ENCODE data around the gene EBF4.
"Not testable (repeated sequence)": the region's sequence is repeated elsewhere in the genome, so short reads cannot be mapped to it uniquely, and the experiment has no call there.

EBF4 gene

GRCh38 chr20:2760297-2760951 is 67.8 kb downstream of the EBF4 start:
- no peak for FAIRE-seq

GRCh38 chr20:2760952-2761305 is 68.3 kb downstream of the EBF4 start:
- FAIRE-seq: no peak

DNA sequence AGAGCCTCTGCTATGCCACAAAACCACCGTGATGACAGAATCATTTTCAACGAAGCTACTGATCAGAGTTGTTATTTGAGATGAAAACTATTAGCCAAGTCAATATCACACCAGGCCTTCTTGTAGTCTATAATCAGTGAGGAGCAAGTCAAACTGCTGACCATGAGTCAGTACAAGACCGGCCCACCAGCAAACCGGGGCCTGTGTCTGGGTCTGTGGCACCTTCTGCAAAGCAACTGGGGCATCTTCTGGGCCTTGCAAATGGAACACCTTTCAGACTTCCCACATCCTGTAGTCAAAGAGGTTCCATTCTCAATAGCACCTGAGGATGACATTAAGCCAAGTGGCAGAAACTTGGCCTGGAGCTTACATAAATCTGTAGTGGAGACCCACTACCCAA is 69.3 kb downstream of the EBF4 start:
- no peak for FAIRE-seq

GRCh38 chr20:2762578-2763131 is 70.1 kb downstream of the EBF4 start:
- FAIRE-seq: no peak

DNA sequence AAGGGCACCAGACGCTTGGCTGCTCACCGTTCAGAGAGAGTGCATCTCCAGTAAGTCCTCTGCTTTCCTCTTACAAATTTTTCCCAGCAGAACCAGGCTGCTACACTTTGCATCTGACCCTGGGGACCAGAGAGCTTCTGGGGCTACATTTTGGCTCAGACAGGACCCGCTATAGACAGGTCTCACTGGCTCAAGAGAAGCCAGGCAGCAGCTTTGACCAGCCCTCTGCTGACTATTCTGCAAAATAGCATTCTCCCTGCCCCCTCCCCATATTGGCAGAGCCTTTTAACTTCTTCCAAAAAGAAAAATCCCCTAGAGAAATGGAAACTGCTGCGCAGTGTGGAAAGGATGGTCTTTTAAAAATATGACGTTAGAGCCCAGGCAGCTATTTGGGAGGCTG is 70.6 kb downstream of the EBF4 start:
- no peak for FAIRE-seq

GRCh38 chr20:2767768-2768631 is 75.4 kb downstream of the EBF4 start:
- no peak for FAIRE-seq

DNA sequence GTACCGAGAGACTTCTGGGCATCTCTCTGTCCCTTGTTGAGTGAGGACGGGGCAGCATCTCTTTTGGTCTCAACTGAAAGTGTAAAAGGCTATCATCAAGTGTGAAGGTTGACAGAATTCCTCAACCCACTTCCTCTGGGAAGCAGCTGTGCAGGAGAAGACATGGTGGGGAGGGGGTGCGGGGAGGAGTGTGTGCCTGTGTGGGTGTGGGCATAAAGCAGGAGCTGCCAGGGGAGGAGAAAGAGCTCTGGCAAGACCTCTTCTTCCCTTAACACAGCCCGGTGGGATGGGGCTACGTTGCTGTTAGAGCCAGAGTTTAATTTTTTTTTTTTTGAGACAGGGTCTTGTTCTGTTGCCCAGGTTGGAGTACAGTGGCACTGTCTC is 76.0 kb downstream of the EBF4 start:
- no peak for FAIRE-seq

DNA sequence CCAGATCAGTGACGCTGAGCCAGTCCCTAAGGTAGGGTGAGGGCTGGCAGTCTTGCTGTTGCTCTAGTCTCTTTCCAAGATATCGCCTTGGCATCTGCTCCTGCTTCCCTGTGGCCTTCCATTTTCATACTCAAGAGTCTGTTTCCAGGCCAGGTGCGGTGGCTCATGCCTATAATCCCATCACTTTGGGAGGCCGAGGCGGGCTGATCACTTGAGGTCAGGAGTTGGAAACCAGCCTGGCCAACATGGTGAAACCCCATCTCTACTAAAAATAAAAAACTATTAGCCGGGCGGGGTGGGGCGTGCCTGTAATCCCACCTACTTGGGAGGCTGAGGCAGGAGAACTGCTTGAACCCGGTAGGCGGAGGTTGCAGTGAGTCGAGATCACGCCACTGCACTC is 77.5 kb downstream of the EBF4 start:
- FAIRE-seq: not testable (repeated sequence)

DNA sequence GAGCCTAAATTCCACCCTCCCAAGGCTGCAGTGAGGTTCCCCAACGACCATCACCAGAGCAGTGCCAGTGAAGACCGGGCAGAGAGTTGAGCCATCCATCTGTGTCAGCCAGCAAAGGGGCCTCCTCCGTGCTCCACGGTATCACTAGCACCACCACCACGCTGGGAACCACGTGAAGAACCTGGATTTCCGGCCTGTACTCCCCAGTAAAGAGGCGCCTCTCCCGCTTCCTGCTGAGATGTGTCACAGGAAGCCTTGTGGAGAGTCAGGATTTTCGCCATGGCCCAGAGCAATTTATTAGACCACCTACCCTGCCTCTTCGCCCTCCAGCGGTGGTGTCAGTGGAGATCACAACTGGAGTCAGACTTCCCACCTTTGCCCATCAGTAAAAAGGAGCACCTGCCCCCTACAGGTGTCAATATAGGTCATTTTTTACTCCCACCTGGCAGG is 79.1 kb downstream of the EBF4 start:
- FAIRE-seq: no peak

DNA sequence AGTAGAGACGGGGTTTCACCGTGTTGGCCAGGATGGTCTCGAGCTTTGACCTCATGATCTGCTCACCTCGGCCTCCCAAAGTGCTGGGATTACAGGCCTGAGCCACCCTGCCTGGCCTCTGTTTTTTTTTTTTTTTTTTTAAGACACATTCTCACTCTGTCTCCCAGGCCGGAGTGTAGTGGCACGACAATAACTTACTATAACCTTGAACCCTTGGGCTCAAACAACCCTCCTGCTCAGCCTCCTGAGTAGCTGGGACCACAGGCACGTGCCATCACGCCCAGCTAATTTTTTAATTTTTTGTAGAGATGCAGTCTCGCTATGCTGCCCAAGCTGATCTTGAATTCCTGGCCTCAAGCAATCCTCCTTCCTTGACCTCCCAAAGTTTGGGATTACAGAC is 81.2 kb downstream of the EBF4 start:
- FAIRE-seq: no peak

GRCh38 chr20:2775139-2775538 is 82.6 kb downstream of the EBF4 start:
- FAIRE-seq: no peak

DNA sequence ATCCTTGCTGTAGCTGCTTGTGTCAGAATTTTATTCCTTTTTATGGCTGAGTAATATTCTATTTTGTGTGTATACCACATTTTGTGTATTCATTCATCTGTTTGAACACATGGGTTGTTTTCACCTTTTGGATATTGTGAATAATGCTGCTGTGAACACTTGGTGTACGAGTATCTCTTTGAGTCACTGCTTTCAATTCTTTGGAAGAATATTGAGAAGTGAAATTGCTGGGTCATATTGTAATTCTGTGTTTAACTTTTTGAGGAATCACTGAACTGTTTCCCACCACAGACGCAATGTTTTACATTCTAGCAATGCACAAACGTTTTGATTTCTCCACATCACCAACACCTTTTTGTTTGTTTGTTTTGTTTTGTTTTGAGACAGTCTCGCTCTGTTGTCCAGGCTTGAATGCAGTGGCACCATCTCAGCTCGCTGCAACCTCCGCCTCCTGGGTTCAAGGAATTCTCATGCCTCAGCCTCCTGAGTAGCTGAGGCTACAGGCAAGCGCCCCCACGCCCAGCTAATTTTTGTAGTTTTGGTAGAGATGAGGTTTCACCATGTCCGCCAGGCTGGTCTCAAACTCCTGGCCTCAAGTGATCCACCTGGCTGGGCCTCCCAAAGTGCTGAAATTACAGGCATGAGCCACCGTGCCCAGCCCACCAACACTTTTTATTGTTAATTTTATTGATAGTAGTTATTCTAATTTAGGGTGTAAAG is 86.2 kb downstream of the EBF4 start:
- no peak for FAIRE-seq

DNA sequence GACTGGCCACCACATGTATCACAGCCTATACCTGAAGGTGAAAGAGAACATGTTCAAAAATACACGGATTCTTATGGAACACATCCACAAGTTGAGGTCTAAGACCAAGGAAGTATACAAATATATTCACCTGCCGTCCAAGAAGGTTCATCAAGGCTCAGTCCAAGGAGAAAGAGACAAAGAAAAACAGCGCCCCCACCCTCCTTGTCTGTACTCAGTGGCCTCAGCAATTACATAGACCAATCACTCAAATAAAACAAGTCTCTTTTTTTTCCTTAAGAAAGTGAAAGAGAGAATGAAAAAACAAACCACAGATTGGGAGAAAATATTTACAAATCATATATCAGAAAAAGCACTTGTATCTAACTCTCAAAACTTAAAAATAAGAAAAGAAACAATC is 88.4 kb downstream of the EBF4 start:
- no peak for FAIRE-seq

DNA sequence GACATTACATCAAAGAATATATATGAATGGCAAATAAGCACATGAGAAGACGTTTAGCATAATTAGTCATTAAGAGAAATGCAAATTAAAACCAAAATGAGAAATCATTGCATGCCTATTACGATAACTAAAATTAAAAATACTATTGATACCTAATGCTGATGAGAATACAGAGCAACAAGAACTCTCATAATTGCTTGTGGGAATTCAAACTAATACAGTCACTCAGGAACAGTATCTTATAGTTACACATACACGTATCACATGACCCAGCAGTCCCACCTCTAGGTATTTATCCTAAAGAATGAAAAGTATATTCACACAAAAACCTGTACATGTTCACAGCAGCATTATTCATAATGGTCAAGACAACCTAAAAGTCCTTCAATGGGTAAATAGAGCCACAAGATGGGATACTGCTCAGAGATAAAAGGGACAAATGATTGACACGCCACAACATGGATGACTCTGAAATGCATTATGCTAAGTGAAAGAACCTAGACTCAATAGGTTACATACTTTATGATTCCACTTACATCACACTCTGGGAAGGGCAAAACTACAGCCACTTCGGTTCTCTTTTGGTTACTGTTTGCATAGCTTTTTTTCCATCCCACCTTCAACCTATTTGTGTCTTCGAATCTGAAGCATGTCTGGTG is 91.5 kb downstream of the EBF4 start:
- FAIRE-seq: no peak

DNA sequence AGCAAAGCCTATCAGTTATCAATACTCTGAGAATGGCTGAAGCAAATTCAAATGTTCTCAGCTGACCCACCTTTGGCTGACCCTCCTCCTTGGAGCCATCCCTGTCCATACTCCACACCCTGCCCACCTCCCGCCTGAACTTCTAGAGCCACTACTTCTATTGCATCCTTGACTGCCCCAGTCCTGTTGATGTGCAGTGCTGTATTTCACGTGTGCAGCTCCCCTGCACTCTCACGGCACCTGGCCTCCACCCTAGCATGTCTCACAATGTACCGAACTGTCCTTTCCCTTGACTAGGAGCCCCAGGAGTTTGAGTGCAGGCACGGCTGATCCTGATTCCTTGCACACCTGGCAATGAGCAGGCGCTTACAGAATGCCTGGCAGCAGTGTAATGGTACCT is 100.9 kb downstream of the EBF4 start:
- FAIRE-seq: no peak

DNA sequence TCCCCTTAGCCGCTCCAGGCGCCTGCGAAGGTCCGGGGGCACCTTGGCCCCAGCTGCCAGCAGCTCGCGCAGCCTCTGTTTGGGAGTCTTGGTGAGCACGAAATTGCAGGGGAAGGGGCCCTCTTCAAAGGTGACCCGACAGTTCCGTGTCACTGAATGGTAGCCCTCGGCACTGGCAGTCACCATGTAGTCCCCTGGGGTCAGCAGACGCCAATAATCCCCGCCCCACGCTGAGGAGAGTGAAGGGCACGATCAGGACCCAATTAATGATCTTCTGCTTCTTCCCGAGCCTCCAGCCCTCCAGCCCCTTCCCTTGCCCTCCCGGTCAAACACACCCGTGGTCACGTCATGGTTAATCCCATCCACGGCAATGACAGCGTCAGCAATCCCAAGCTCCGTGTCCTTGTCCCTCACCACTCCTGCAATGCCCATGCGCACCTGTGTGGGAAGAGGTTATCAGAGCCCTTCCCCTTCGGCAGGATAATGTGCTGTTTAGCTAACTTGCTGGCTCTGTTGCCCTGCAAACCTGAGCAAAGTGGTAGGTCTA is 101.7 kb downstream of the EBF4 start:
- no peak for FAIRE-seq

DNA sequence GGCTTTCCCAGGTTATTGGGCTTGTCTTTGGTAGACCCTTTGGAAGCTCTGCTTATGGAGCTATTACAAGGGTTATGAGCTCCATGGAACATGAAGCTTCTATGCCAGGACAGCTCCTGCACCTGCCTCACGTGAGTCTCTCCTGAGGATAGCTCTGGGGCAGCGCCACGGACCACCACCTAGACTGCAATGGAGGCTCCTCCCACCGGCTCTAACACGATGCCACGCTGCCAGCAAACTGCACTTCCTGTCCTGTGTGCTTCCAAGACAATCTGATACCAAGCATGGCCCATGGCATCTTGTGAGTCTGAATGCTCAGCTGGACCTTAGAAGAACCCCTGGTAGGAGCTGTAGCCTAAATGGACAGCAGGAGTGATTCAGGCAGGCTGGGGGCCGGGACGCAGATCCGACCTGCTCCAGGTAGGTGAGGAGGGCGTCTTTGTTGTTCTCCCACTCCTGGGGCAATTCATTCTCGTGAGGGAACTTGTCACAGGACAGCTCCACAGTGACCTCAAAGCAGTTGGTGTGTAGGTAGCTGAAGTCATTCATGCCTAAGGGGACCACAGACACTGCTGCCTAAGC is 102.4 kb downstream of the EBF4 start:
- no peak for FAIRE-seq

GRCh38 chr20:2795451-2795850 is 102.9 kb downstream of the EBF4 start:
- FAIRE-seq: no peak

GRCh38 chr20:2796011-2796660 is 103.6 kb downstream of the EBF4 start:
- no peak for FAIRE-seq

GRCh38 chr20:2797136-2797983 is 104.8 kb downstream of the EBF4 start:
- no peak for FAIRE-seq

Data from endometrium (tissue), 2 donors.